HEK293T (cell line): ENCODE results near the gene BOD1L2.

Experiments used
- CTCF ChIA-PET: fragments of 350-600 bp; formaldehyde crosslinking; extraction: SDS; loops from one replicate; lab custom pipeline; 2021; ENCODE audit warnings: antibody characterized with exemption, inconsistent platforms; lab: Yijun Ruan, JAX
- POLR2A ChIA-PET: fragments of 350-600 bp; formaldehyde crosslinking; extraction: SDS; loops from one replicate; lab custom pipeline; 2020; ENCODE audit warnings: antibody characterized with exemption, inconsistent platforms; lab: Yijun Ruan, JAX
- DNase-seq: peaks from one replicate; pipeline ENCODE4 v3.0.0; 2012; ENCODE audit warnings: mixed read lengths; ENCODE audit errors: extremely low spot score
- ARNT ChIP-seq: fragments of 450-650 bp; IDR thresholded peaks from 2 replicates; pipeline ENCODE4 v1.6.1; 2017; ENCODE audit warnings: mild to moderate bottlenecking
- BHLHE40 ChIP-seq: fragments of 450-650 bp; IDR thresholded peaks from 2 replicates; pipeline ENCODE4 v1.6.1; 2016; ENCODE audit warnings: mild to moderate bottlenecking, moderate library complexity, borderline replicate concordance
- CTBP1 ChIP-seq: fragments of 450-650 bp; IDR thresholded peaks from 2 replicates; pipeline ENCODE4 v1.6.1; 2016; ENCODE audit warnings: borderline replicate concordance
- ELF4 ChIP-seq: fragments of 450-650 bp; IDR thresholded peaks from 2 replicates; pipeline ENCODE4 v1.6.1; 2017; ENCODE audit warnings: antibody characterized with exemption
- FOXA1 ChIP-seq: fragments of 450-650 bp; IDR thresholded peaks from 2 replicates; pipeline ENCODE4 v1.6.1; 2016; ENCODE audit warnings: mild to moderate bottlenecking
- FOXK2 ChIP-seq: fragments of 450-650 bp; IDR thresholded peaks from 2 replicates; pipeline ENCODE4 v1.6.1; 2016; ENCODE audit warnings: mild to moderate bottlenecking
- FOXM1 ChIP-seq: fragments of 450-650 bp; IDR thresholded peaks from 2 replicates; pipeline ENCODE4 v1.6.1; 2017; ENCODE audit warnings: mild to moderate bottlenecking, borderline replicate concordance
- HDGF ChIP-seq: fragments of 450-650 bp; IDR thresholded peaks from 2 replicates; pipeline ENCODE4 v1.6.1; 2017; ENCODE audit warnings: antibody characterized with exemption, borderline replicate concordance
- L3MBTL2 ChIP-seq: fragments of 450-650 bp; conservative IDR thresholded peaks from 2 replicates; pipeline ENCODE4 v1.6.1; 2016; ENCODE audit warnings: mild to moderate bottlenecking
- LEF1 ChIP-seq: fragments of 450-650 bp; IDR thresholded peaks from 2 replicates; pipeline ENCODE4 v1.6.1; 2017; ENCODE audit warnings: mild to moderate bottlenecking, borderline replicate concordance
- NFRKB ChIP-seq: fragments of 450-650 bp; IDR thresholded peaks from 2 replicates; pipeline ENCODE4 v1.6.1; 2016; ENCODE audit warnings: mild to moderate bottlenecking, moderate library complexity
- SP1 ChIP-seq: fragments of 450-650 bp; IDR thresholded peaks from 2 replicates; pipeline ENCODE4 v1.6.1; 2017
- SUZ12 ChIP-seq: fragments of 450-650 bp; IDR thresholded peaks from 2 replicates; pipeline ENCODE4 v1.6.1; 2016; ENCODE audit warnings: mild to moderate bottlenecking
- TARDBP ChIP-seq: fragments of 450-650 bp; IDR thresholded peaks from 2 replicates; pipeline ENCODE4 v1.6.1; 2016
- ZNF384 ChIP-seq: fragments of 450-650 bp; IDR thresholded peaks from 2 replicates; pipeline ENCODE4 v1.6.1; 2016
- TF ChIP-seq, protein P1 (sequence below): fragments of 450-650 bp; IDR thresholded peaks from 2 replicates; pipeline ENCODE4 v1.6.1; 2016

Gene BOD1L2

DNA sequence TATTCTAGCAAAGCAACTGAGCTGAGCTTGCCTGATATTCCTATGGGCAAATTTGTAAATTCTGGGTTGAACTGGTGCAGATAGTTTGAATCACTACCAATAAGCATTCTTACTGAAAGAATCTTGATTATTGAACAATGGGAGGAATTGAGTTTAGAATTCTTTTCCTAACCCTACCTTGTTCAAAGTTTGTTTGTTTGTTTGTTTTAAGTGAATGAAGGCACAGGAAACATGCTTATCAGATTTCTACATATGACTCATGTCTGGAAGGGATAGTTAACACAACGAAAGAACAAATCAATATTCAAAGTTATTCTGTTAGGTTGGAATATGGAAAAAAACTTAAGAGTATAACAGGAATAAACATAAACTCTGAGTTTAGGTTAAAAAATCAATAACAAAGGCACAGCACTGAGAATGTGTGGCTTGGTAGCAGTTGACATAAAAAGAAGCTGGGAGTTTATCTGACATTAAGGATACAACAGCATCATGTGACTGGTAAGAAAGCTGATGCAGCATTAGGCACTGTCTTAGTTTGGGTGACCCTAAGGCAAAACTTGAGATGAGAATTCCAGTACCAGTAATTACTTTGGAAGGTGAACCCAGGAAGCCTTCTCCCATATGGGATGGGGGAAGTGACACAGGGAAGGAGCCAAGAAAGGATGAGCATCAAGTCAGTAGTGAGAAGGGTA, 20.9 kb downstream of the BOD1L2 start:
- CTCF ChIA-PET: no interaction called here
- no peak for DNase-seq
- no peak for TF ChIP-seq NFRKB
- no peak for TF ChIP-seq ARNT
- no peak for TF ChIP-seq L3MBTL2
- no peak for TF ChIP-seq FOXK2
- no peak for TF ChIP-seq FOXA1
- TF ChIP-seq SP1: no peak
- TF ChIP-seq SUZ12: no peak
- no peak for TF ChIP-seq LEF1
- TF ChIP-seq FOXM1: no peak
- POLR2A ChIA-PET: no interaction called here

DNA sequence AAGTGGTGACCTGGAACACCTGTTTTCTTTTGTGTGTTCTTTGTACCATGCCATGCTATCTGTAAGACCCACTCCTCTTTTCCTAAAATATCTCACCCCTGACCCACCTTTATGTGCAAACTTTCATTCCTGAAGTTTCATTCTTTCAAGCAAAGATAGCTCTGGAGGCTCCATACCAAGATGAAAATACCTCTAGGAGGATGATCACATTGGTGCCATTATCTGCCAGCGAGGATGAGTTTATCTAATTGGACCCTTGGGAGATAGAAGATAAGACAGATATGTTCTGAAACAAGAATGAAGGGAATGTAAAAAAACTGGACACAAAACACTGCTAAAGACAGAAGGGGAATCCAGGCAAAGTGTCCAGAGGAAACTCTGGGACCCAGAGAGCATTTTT, 24.1 kb downstream of the BOD1L2 start:
- no peak for DNase-seq
- CTCF ChIA-PET: no interaction called here
- POLR2A ChIA-PET: no interaction called here
- TF ChIP-seq FOXA1 (no peak), CTBP1 (no peak), HDGF (no peak), BHLHE40 (no peak), ELF4 (no peak), SUZ12 (no peak), SP1 (no peak), NFRKB (no peak), TARDBP (no peak), FOXK2 (no peak), LEF1 (no peak), L3MBTL2 (no peak), ARNT (no peak), FOXM1 (no peak), ZNF384 (no peak)
- TF ChIP-seq, protein P1, sequence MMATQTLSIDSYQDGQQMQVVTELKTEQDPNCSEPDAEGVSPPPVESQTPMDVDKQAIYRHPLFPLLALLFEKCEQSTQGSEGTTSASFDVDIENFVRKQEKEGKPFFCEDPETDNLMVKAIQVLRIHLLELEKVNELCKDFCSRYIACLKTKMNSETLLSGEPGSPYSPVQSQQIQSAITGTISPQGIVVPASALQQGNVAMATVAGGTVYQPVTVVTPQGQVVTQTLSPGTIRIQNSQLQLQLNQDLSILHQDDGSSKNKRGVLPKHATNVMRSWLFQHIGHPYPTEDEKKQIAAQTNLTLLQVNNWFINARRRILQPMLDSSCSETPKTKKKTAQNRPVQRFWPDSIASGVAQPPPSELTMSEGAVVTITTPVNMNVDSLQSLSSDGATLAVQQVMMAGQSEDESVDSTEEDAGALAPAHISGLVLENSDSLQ: no peak

DNA sequence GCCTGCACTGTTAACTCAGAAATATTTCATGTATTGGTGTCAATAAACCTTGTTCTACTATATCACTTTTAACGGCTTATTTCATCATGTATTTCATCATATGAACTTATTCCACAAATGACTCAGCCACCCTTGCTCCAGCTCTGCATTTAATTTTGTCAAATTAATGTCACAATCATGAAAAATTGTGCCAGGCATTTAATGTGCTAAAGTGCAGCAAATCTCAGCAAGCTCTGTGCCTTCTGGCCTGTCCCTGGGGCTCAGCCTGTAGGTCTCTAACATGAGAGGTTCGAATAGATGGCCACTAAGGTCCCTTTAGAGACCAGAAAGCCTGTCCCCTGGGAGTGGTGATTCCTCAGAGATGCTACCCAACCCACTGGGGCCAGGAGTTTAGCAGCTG, 28.6 kb downstream of the BOD1L2 start:
- no peak for DNase-seq
- POLR2A ChIA-PET: no interaction called here
- TF ChIP-seq L3MBTL2 (no peak), SP1 (no peak), FOXM1 (no peak), NFRKB (no peak), FOXK2 (no peak)
- TF ChIP-seq, protein P1: no peak

DNA sequence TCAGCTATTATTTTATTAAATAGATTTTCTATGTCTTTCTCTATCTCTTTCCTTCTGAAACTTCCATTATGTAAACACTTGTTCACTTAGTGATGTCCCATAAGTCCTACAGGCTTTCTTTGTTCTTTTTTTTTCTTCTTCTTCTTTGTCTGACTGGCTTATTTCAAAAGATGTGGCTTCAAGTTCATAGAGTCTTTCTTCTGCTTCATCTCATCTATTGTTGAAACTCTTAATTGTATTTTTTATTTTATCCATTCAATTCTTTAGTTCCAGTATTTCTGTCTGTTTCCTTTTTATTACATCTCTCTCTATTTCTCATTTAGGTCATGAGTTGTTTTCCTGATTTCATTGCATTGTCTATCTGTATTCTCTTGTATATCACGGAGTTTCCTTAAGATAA, 38.5 kb downstream of the BOD1L2 start:
- TF ChIP-seq NFRKB (no peak), FOXA1 (no peak), CTBP1 (no peak), FOXM1 (no peak), LEF1 (no peak), ELF4 (no peak)
- ChIA-PET CTCF (no interaction called here), POLR2A (no interaction called here)
- no peak for DNase-seq

More for the DNA sequence above, 28.6 kb downstream of the BOD1L2 start:
- CTCF ChIA-PET: no interaction called here

DNA sequence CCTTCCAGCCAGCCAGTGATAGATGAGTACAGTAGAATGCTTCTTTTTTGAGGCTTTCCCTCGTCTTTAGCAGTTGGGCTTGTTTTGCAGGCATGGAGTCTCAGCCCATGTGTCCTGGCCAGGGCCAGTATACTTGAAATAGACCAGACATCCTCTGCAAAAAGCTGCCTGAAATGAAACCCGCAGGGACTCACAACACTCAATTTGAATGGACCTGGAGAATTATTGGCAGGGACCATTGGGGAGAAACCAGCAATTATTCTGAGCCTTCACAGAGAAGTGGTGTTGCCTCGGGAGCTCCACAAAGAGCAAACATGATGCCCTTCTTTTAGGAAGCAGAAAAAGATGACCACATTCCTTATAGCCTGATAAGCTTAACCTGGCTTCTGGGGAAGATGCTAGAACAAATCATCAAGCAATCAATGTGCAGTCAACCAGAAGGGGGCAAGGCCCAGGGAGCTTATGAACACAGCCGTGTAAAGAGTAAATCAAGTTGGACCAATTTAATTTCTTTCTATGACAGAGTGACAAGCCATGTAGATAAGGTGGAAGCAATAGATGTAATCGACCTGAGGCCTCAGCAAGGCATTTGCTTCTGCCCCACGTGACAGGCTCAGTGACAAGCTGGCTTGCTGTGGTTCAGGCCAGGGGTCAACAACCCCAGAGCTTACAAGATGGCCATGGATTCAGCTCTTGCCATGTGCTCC, 42.1 kb downstream of the BOD1L2 start:
- no peak for DNase-seq
- TF ChIP-seq TARDBP (no peak), L3MBTL2 (no peak), FOXA1 (no peak), ZNF384 (no peak), ELF4 (no peak), SUZ12 (no peak), BHLHE40 (no peak), FOXK2 (no peak), ARNT (no peak), SP1 (no peak), HDGF (no peak), CTBP1 (no peak), NFRKB (no peak)
- TF ChIP-seq, protein P1: no peak
- ChIA-PET POLR2A (no interaction called here), CTCF (no interaction called here)

DNA sequence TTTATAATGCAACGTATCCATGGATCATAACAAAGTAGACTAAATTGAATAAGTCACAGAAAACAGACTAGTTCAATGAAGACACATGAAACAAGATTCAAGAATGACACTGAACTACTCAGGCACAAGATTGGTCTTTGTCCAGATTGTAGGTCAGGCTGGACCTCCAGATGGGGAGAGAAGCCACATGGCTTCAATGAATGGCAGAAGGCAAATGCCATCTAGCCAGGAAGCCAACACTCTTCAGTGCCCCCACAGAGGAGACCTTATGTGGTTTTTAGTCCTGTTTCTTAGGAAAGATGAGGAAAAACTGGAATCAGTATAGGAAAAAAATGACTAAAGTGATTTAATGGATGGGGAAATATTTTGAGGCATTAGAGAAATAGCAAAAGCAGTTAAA, 43.1 kb downstream of the BOD1L2 start:
- CTCF ChIA-PET: no interaction called here
- no peak for DNase-seq
- no peak for TF ChIP-seq NFRKB
- no peak for TF ChIP-seq L3MBTL2
- TF ChIP-seq HDGF: no peak
- no peak for TF ChIP-seq TARDBP
- no peak for TF ChIP-seq FOXA1
- no peak for TF ChIP-seq FOXK2
- TF ChIP-seq SUZ12: no peak
- no peak for TF ChIP-seq ZNF384
- TF ChIP-seq FOXM1: no peak
- no peak for TF ChIP-seq LEF1
- no peak for TF ChIP-seq CTBP1
- no peak for TF ChIP-seq SP1
- POLR2A ChIA-PET: no interaction called here
